IMR-90 (cell line): Measurements from ENCODE around the gene MYO7B. TPM values are rescaled to one million over a fixed set of nuclear protein-coding genes. Genes with fewer than 3 reads are reported as not detected.

Experiments used
- ATAC-seq: fragments of 200-7000 bp; cut with Tn5 transposase; 2 replicates; pipeline ENCODE4 v1.9.1; 2020; ENCODE audit warnings: low read depth, mild to moderate bottlenecking, moderate library complexity
- BruUV-seq: library from RNA; stranded (reverse); fragments of 400-500 nt; replicated peaks from 2 replicates; lab custom pipeline; 2021; lab: Mats Ljungman, UMichigan
- CTCF ChIA-PET: fragments of 300-600 bp; formaldehyde crosslinking; extraction: SDS; loops from one replicate; lab custom pipeline; 2021; ENCODE audit warnings: antibody characterized with exemption; lab: Yijun Ruan, JAX
- POLR2A ChIA-PET: fragments of 300-600 bp; sonication (Branson Sonifier 250); formaldehyde crosslinking; loops from one replicate; lab custom pipeline; 2022; ENCODE audit warnings: antibody characterized with exemption; ENCODE audit not compliant: unreplicated experiment; lab: Charles Lee
- DNase-seq: peaks from one replicate; pipeline ENCODE4 v3.0.0; 2013
- H2AFZ ChIP-seq: replicated peaks from 2 replicates; pipeline ENCODE3; 2013; ENCODE audit warnings: low read length, mild to moderate bottlenecking; ENCODE audit not compliant: poor library complexity
- H2AK5ac ChIP-seq: 2 replicates; pipeline ENCODE4 v1.6.1; 2013; ENCODE audit warnings: low read depth, low read length, inconsistent platforms
- H2AK9ac ChIP-seq: replicated peaks from 2 replicates; pipeline ENCODE3; 2013; ENCODE audit warnings: mild to moderate bottlenecking, low read depth, low read length, moderate library complexity; ENCODE audit not compliant: poor library complexity
- H2BK120ac ChIP-seq: 2 replicates; pipeline ENCODE4 v1.6.1; 2013; ENCODE audit warnings: low read depth, low read length, inconsistent platforms
- H2BK15ac ChIP-seq: 3 replicates; pipeline ENCODE4 v1.6.1; 2013; ENCODE audit warnings: low read depth, low read length, inconsistent platforms
- H2BK20ac ChIP-seq: 2 replicates; pipeline ENCODE4 v1.6.1; 2013; ENCODE audit warnings: low read depth, mild to moderate bottlenecking, inconsistent platforms, low read length, moderate library complexity
- H2BK5ac ChIP-seq: 2 replicates; pipeline ENCODE4 v1.6.1; 2013; ENCODE audit warnings: mild to moderate bottlenecking, low read depth, low read length, inconsistent platforms; ENCODE audit not compliant: poor library complexity, severe bottlenecking
- H3K14ac ChIP-seq: replicated peaks from 2 replicates; pipeline ENCODE4 v1.6.1; 2013; ENCODE audit warnings: low read depth, low read length, inconsistent platforms
- H3K18ac ChIP-seq: 2 replicates; pipeline ENCODE4 v1.6.1; 2013; ENCODE audit warnings: low read depth, low read length, control low read depth
- H3K23ac ChIP-seq: 2 replicates; pipeline ENCODE4 v1.6.1; 2013; ENCODE audit warnings: low read depth, low read length, inconsistent platforms
- H3K27ac ChIP-seq: 2 replicates; pipeline ENCODE4 v1.5.1; 2013; ENCODE audit warnings: mild to moderate bottlenecking, control low read depth, low read length; ENCODE audit not compliant: insufficient read depth
- H3K27me3 ChIP-seq: 2 replicates; pipeline ENCODE4 v1.6.1; 2013; ENCODE audit warnings: low read length; ENCODE audit not compliant: control insufficient read depth, insufficient read depth
- H3K36me3 ChIP-seq: 2 replicates; pipeline ENCODE4 v1.6.1; 2013; ENCODE audit warnings: low read length, mixed read lengths; ENCODE audit not compliant: control insufficient read depth, insufficient read depth
- H3K4ac ChIP-seq: 2 replicates; pipeline ENCODE4 v1.6.1; 2013; ENCODE audit warnings: low read depth, low read length, inconsistent platforms
- H3K4me1 ChIP-seq: 2 replicates; pipeline ENCODE4 v1.6.1; 2013; ENCODE audit warnings: low read length, mixed read lengths; ENCODE audit not compliant: control insufficient read depth, insufficient read depth
- H3K4me2 ChIP-seq: 2 replicates; pipeline ENCODE4 v1.6.1; 2013; ENCODE audit warnings: low read depth, mild to moderate bottlenecking, control low read depth, low read length, moderate library complexity
- H3K4me3 ChIP-seq: 2 replicates; pipeline ENCODE4 v1.5.1; 2013; ENCODE audit warnings: low read depth, mild to moderate bottlenecking, control low read depth, low read length, moderate library complexity; ENCODE audit not compliant: insufficient read depth
- H3K56ac ChIP-seq: 2 replicates; pipeline ENCODE4 v1.6.1; 2013; ENCODE audit warnings: low read length, inconsistent platforms; ENCODE audit not compliant: insufficient read depth; ENCODE audit errors: extremely low read depth
- H3K79me1 ChIP-seq, 2 experiments: 2 replicates each; pipeline ENCODE4 v1.6.1; 2013; ENCODE audit warnings: low read length in 2 of 2, inconsistent platforms in 1 of 2, low read depth in 1 of 2
- H3K9ac ChIP-seq: 2 replicates; pipeline ENCODE4 v1.6.1; 2013; ENCODE audit warnings: low read depth, low read length, control low read depth
- H3K9me1 ChIP-seq: 2 replicates; pipeline ENCODE4 v1.6.1; 2013; ENCODE audit warnings: low read length, inconsistent platforms; ENCODE audit not compliant: insufficient read depth
- H3K9me3 ChIP-seq: 2 replicates; pipeline ENCODE4 v1.6.1; 2013; ENCODE audit warnings: low read length; ENCODE audit not compliant: control insufficient read depth, insufficient read depth
- H4K20me1 ChIP-seq: 2 replicates; pipeline ENCODE4 v1.6.1; 2013; ENCODE audit warnings: low read length, inconsistent platforms; ENCODE audit not compliant: insufficient read depth
- H4K5ac ChIP-seq: 2 replicates; pipeline ENCODE4 v1.6.1; 2013; ENCODE audit warnings: mild to moderate bottlenecking, low read depth, low read length, control low read depth
- H4K8ac ChIP-seq, 2 experiments: 2 replicates each; pipeline ENCODE4 v1.6.1; 2013; ENCODE audit warnings: low read depth in 2 of 2, low read length in 2 of 2, control low read depth in 1 of 2, inconsistent platforms in 1 of 2
- H4K91ac ChIP-seq: 2 replicates; pipeline ENCODE4 v1.6.1; 2013; ENCODE audit warnings: low read depth, low read length, inconsistent platforms; ENCODE audit not compliant: insufficient read depth
- BHLHE40 ChIP-seq: fragments of 150-350 bp; IDR thresholded peaks from 2 replicates; pipeline ENCODE4 v1.6.1; 2016; ENCODE audit warnings: mild to moderate bottlenecking, low read depth, low read length
- CEBPB ChIP-seq: IDR thresholded peaks from 2 replicates; pipeline ENCODE4 v1.6.1; 2012; ENCODE audit warnings: low read depth, low read length, improper control_type of control experiment
- CHD1 ChIP-seq: IDR thresholded peaks from 2 replicates; pipeline ENCODE4 v1.6.1; 2012; ENCODE audit warnings: low read depth, low read length, improper control_type of control experiment
- CTCF ChIP-seq: conservative IDR thresholded peaks from 2 replicates; pipeline ENCODE4 v1.5.1; 2012; ENCODE audit warnings: mild to moderate bottlenecking, low read depth, low read length, improper control_type of control experiment
- ELK1 ChIP-seq: fragments of 150-350 bp; IDR thresholded peaks from 2 replicates; pipeline ENCODE4 v1.6.1; 2016; ENCODE audit warnings: low read depth, mild to moderate bottlenecking, low read length, moderate library complexity, borderline replicate concordance
- FOS ChIP-seq: fragments of 150-350 bp; IDR thresholded peaks from 2 replicates; pipeline ENCODE4 v1.6.1; 2016; ENCODE audit warnings: low read depth, low read length
- MAFK ChIP-seq: IDR thresholded peaks from 2 replicates; pipeline ENCODE4 v1.6.1; 2012; ENCODE audit warnings: low read depth, low read length, improper control_type of control experiment
- MAZ ChIP-seq: IDR thresholded peaks from 2 replicates; pipeline ENCODE4 v1.6.1; 2012; ENCODE audit warnings: low read depth, mild to moderate bottlenecking, low read length, improper control_type of control experiment, moderate library complexity, borderline replicate concordance
- MXI1 ChIP-seq: IDR thresholded peaks from 2 replicates; pipeline ENCODE4 v1.6.1; 2012; ENCODE audit warnings: low read depth, mild to moderate bottlenecking, low read length, moderate library complexity, borderline replicate concordance
- NFE2L2 ChIP-seq: fragments of 150-350 bp; IDR thresholded peaks from 2 replicates; pipeline ENCODE4 v1.6.1; 2016; ENCODE audit warnings: low read depth, mild to moderate bottlenecking, low read length
- POLR2A ChIP-seq: IDR thresholded peaks from 2 replicates; pipeline ENCODE4 v1.6.1; 2012; ENCODE audit warnings: mild to moderate bottlenecking, low read depth, low read length
- RAD21 ChIP-seq: IDR thresholded peaks from 2 replicates; pipeline ENCODE4 v1.6.1; 2012; ENCODE audit warnings: low read length, improper control_type of control experiment
- RCOR1 ChIP-seq: IDR thresholded peaks from 2 replicates; pipeline ENCODE4 v1.6.1; 2012; ENCODE audit warnings: mild to moderate bottlenecking, low read length, improper control_type of control experiment; ENCODE audit not compliant: insufficient replicate concordance
- RFX5 ChIP-seq: IDR thresholded peaks from 2 replicates; pipeline ENCODE4 v1.8.0; 2012; ENCODE audit warnings: low read depth, mild to moderate bottlenecking, low read length, moderate library complexity
- SMC3 ChIP-seq: fragments of 150-350 bp; IDR thresholded peaks from 2 replicates; pipeline ENCODE4 v1.6.1; 2016; ENCODE audit warnings: low read depth, mild to moderate bottlenecking, antibody characterized with exemption, low read length, moderate library complexity
- WGBS, 2 experiments: methylation state at CpG; one replicate each; pipeline versions ENCODE4 v1.1.5 to v1.1.7; 2013; ENCODE audit warnings: missing lambda C conversion rate in 2 of 2; ENCODE audit not compliant: insufficient read length in 1 of 2; ENCODE audit errors: extremely low coverage in 2 of 2; 5-methylcytosine and 5-hydroxymethylcytosine counted together
- dilution Hi-C: fragments of 300-500 bp; cut with HindIII; formaldehyde crosslinking; loops from one replicate; pipeline ENCODE4 v1.14.3; 2018; ENCODE audit warnings: low sequenced_read_pairs; ENCODE audit not compliant: unreplicated experiment
- in situ Hi-C: fragments of 300-500 bp; cut with MboI; formaldehyde crosslinking; loops from 3 replicates; pipeline ENCODE4 v1.14.3; 2019; ENCODE audit warnings: low sequenced_read_pairs, inconsistent platforms, mixed read lengths
- intact Hi-C: fragments of 100-400 bp; cut with micrococcal nuclease; formaldehyde crosslinking; loops from 2 replicates; pipeline ENCODE4 v1.10.0; 2022
- polyA plus RNA-seq, 3 experiments: library from polyadenylated mRNA; depleted of rRNA; stranded (reverse); fragments of >200 nt; gene quantifications; 2 replicates each; pipeline ENCODE4 v1.2.3, GENCODE V29; 2012; ENCODE audit warnings: low replicate concordance in 1 of 3
- total RNA-seq: library from RNA; depleted of rRNA; stranded (reverse); fragments of >200 nt; gene quantifications from 2 replicates; pipeline ENCODE4 v1.2.3, GENCODE V29; 2012
- TF ChIP-seq, protein P1 (sequence below): fragments of 150-350 bp; IDR thresholded peaks from 2 replicates; pipeline ENCODE4 v1.6.1; 2017; ENCODE audit warnings: mild to moderate bottlenecking, antibody characterized with exemption, low read length, low read depth

MYO7B gene
- total and polyA plus RNA-seq, 2 of the 4 experiments (the other 2 are of a cell fraction) = 0.18 to 0.46 TPM

DNA sequence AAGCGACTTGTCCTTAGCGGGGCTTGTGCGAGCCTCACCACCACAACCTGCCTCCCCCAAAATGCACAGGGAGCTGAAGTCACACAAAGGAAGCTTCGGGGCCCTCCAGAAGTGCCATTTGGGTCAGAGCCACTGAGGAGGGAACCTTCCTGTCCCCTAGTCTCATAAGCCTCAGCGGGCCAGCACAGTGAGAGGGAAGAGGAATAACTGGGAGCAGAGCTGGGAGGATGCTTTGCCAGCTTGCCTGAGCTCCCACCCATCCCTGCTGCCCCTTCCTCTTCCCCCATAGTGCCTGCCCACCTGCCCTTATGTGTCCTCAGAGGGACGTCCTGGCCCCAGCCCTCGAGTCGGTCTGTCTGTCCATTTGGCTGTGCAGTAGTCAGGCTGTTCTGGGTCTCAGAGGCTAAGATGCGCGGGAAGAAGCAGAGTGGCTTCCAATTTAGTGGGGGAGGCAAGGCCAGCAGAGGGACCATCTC, 58.7 kb downstream of the MYO7B start:
- H3K4me3 ChIP-seq = no peak overlapping the region
- no peak for TF ChIP-seq POLR2A
- no peak for TF ChIP-seq ELK1
- TF ChIP-seq CTCF = no peak
- no peak for TF ChIP-seq RFX5
- TF ChIP-seq, protein P1, sequence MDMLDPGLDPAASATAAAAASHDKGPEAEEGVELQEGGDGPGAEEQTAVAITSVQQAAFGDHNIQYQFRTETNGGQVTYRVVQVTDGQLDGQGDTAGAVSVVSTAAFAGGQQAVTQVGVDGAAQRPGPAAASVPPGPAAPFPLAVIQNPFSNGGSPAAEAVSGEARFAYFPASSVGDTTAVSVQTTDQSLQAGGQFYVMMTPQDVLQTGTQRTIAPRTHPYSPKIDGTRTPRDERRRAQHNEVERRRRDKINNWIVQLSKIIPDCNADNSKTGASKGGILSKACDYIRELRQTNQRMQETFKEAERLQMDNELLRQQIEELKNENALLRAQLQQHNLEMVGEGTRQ = no peak
- TF ChIP-seq MAFK = no peak
- no peak for TF ChIP-seq RCOR1
- no peak for TF ChIP-seq BHLHE40
- TF ChIP-seq FOS = no peak
- no peak for TF ChIP-seq SMC3
- TF ChIP-seq CHD1 = no peak
- TF ChIP-seq MXI1 = no peak
- TF ChIP-seq CEBPB = no peak
- no peak for TF ChIP-seq MAZ
- no peak for TF ChIP-seq NFE2L2
- TF ChIP-seq RAD21 = no peak
- DNase-seq (no peak), ATAC-seq (no peak)
- no peak overlapping the region for H3K27ac ChIP-seq
- H2AFZ ChIP-seq = peak overlapping the region; percentile 61
- no peak overlapping the region for H4K91ac ChIP-seq
- no peak overlapping the region for H3K23ac ChIP-seq
- POLR2A ChIA-PET = no interaction called here
- H3K9ac ChIP-seq = no peak overlapping the region
- H4K20me1 ChIP-seq = no peaks in the 10 kb centered on the region
- no peak overlapping the region; the same call in 1 of the 2 replicates for H2AK5ac ChIP-seq
- H3K9me1 ChIP-seq = no peaks in the 10 kb centered on the region
- dilution Hi-C loops = no loop called here
- H2BK5ac ChIP-seq = no peak overlapping the region
- H3K14ac ChIP-seq = no peak overlapping the region
- H3K4me1 ChIP-seq = peaks cover 2% of the 10 kb centered on the region; the same call in 1 of the 2 replicates
- H2BK120ac ChIP-seq = no peak overlapping the region
- H2BK15ac ChIP-seq = no peak overlapping the region
- no CpG with 5 or more reads among the region's 10 CpGs for WGBS, 2 experiments
- intact Hi-C loops = no loop called here
- no peak overlapping the region for H2BK20ac ChIP-seq
- H4K8ac ChIP-seq = no peak overlapping the region
- H3K4me2 ChIP-seq = no peak overlapping the region
- CTCF ChIA-PET = no interaction called here
- no peak overlapping the region for H3K56ac ChIP-seq
- no peak overlapping the region for H3K4ac ChIP-seq
- no peak overlapping the region for H4K5ac ChIP-seq
- peak overlapping the region; percentile 55 for H2AK9ac ChIP-seq
- no peaks in the 10 kb centered on the region for H3K27me3 ChIP-seq
- H3K36me3 ChIP-seq = no peaks in the 10 kb centered on the region
- no peak overlapping the region for H3K18ac ChIP-seq
- BruUV-seq = no TSS peak
- in situ Hi-C loops = no loop called here
- H3K79me1 ChIP-seq = no peaks in the 10 kb centered on the region
- H3K9me3 ChIP-seq = peaks cover 2% of the 10 kb centered on the region; the same call in 1 of the 2 replicates
